Esophagus squamous epithelium (tissue), 5 donors: ENCODE results near the gene PLA1A. TPM values are rescaled to one million over a fixed set of nuclear protein-coding genes. Genes with fewer than 3 reads are reported as not detected.
"Not testable (repeated sequence)": the region's sequence is repeated elsewhere in the genome, so short reads cannot be mapped to it uniquely, and the experiment has no call there.

ENCODE experiments used
- DNase-seq: peaks from one replicate; lab custom pipeline; 2025; lab: John Stamatoyannopoulos, UW
- H3K27ac ChIP-seq, 4 donors: fragments of 200-600 bp; sonication (generic); one replicate each; pipeline ENCODE4 v1.5.1; 2016 to 2019; ENCODE audit warnings: mild to moderate bottlenecking in 1 of 4
- H3K27me3 ChIP-seq, 4 donors: fragments of 200-600 bp; sonication (generic); 1 replicate in 3 of 4; 2 replicates in 1 of 4; pipeline versions ENCODE4 v1.5.1 to v1.6.0; 2017 to 2021; ENCODE audit warnings: antibody characterized with exemption in 1 of 4
- H3K36me3 ChIP-seq, 3 donors: fragments of 200-600 bp; sonication (generic); one replicate each; pipeline ENCODE4 v1.5.1; 2016 to 2019
- H3K4me1 ChIP-seq, 3 donors: fragments of 200-600 bp; sonication (generic); one replicate each; pipeline ENCODE4 v1.5.1; 2017 to 2019
- H3K4me3 ChIP-seq, 4 donors: fragments of 200-600 bp; sonication (generic); 1 replicate in 3 of 4; 2 replicates in 1 of 4; pipeline ENCODE4 v1.5.1; 2016 to 2019; ENCODE audit warnings: mild to moderate bottlenecking in 2 of 4, moderate library complexity in 1 of 4
- H3K9me3 ChIP-seq, 3 donors: fragments of 200-600 bp; sonication (generic); one replicate each; pipeline ENCODE4 v1.5.1; 2016 to 2019
- CTCF ChIP-seq, 6 experiments: fragments of 450-650 bp in 4 of 6; fragments of 200-600 bp in 2 of 6; sonication (generic) in 2 of 6; IDR thresholded peaks; one replicate each; pipeline ENCODE4 v1.5.1; 2016 to 2019; ENCODE audit warnings: antibody characterized with exemption in 6 of 6, mild to moderate bottlenecking in 4 of 6, moderate library complexity in 4 of 6
- POLR2A ChIP-seq, 4 donors: fragments of 450-650 bp; IDR thresholded peaks; one replicate each; pipeline ENCODE4 v1.6.1; 2017; ENCODE audit warnings: antibody characterized with exemption in 4 of 4, mild to moderate bottlenecking in 4 of 4, moderate library complexity in 3 of 4
- WGBS, 2 donors: methylation state at CpG; one replicate each; pipeline ENCODE4 v1.1.5; 2018; 5-methylcytosine and 5-hydroxymethylcytosine counted together
- intact Hi-C: fragments of 100-400 bp; cut with DNase I; formaldehyde crosslinking; loops from one replicate; pipeline ENCODE4 v1.15.0; 2022
- total RNA-seq, 4 donors: library from RNA; depleted of rRNA; stranded (reverse); fragments of >200 nt; gene quantifications; one replicate each; pipeline ENCODE4 v1.1.0, GENCODE V29; 2016
- donor health status: DM: yes; HTN: yes; CAD: no.

PLA1A gene
- total RNA-seq, 4 donors from 2014 or later = 0.41 to 1.5 (median 0.79) TPM; not detected in 1

- 63 to 86% methylated on average over 9 of the region's 9 CpGs for WGBS, 2 donors
- H3K4me3 ChIP-seq = peak overlapping the region in 1 of 4 donors; percentile 37
Observed at GRCh38 chr3:119558626-119559317, 38.9 kb upstream of the PLA1A start.

DNA sequence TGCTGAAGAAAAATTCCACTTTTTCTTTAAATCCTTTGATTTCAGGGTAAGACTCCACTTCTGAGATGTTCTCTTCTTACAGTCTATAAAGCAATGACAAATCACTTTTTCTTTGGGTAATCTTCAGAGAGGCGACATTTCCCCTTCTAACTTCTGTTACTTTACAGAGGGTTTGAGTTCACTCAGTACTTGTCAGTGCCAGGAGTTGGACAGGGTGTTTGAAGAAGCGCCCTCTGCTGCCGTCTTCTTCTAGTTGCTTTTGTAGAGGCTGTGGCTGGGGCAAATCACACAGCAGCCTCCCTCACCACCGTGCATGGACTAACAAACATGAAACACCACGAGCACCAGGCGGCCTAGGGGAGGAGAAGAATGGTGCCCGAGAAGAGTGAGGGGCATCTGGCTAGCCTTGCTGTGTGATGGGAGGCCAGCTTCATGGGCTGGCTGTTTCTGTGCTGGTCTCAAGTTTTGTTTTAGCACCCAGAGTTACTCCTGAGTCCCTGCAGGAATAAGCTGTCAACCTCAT, 38.2 kb upstream of the PLA1A start, which contains the start of gene CD80:
Gene CD80 (minus strand): TSS at position 174 of the 523 bp plus-strand sequence. CDS start 1,886 bp downstream, outside the sequence.
- intact Hi-C loops = no loop called here
- Histone ChIP-seq H3K4me1 (no peaks in the 10 kb centered on the region), H3K9me3 (no peaks in the 10 kb centered on the region), H3K27me3 (no peaks in the 10 kb centered on the region), H3K4me3 (peak within 1 kb of the TSS in 1 of 4 donors; percentile 37), H3K27ac (no peak within 1 kb of the TSS), H3K36me3 (no peaks in the 10 kb centered on the region)
- peak in 4 of 6 experiments; percentile 17 to 34 (median 24) for TF ChIP-seq CTCF (IDR thresholded peaks at IDR 0.05)
- no peak for TF ChIP-seq POLR2A (IDR thresholded peaks at IDR 0.05)
- 12 to 22% methylated on average over 6 to 7 of the region's 7 CpGs for WGBS, 2 donors
- DNase-seq = peak; percentile 30

More at GRCh38 chr3:119558626-119559317, 38.9 kb upstream of the PLA1A start:
- H3K27ac ChIP-seq = no peak overlapping the region
- H3K27me3 ChIP-seq = no peaks in the 10 kb centered on the region
- TF ChIP-seq POLR2A (IDR thresholded peaks at IDR 0.05) = no peak
- TF ChIP-seq CTCF (IDR thresholded peaks at IDR 0.05) = no peak
- no peaks in the 10 kb centered on the region for H3K4me1 ChIP-seq
- no peaks in the 10 kb centered on the region for H3K9me3 ChIP-seq
- no peaks in the 10 kb centered on the region for H3K36me3 ChIP-seq
- DNase-seq = no peak
- intact Hi-C loops = no loop called here

GRCh38 chr3:119560160-119560559, 37.5 kb upstream of the PLA1A start:
- no peak for TF ChIP-seq CTCF (IDR thresholded peaks at IDR 0.05)
- no peak for TF ChIP-seq POLR2A (IDR thresholded peaks at IDR 0.05)
- 73 to 80% methylated on average over 5 of the region's 5 CpGs for WGBS, 2 donors
- no peak overlapping the region for H3K4me3 ChIP-seq

GRCh38 chr3:119562307-119562961, 35.3 kb upstream of the PLA1A start:
- DNase-seq = no peak
- Histone ChIP-seq H3K4me3 (no peak overlapping the region), H3K36me3 (no peaks in the 10 kb centered on the region), H3K9me3 (no peaks in the 10 kb centered on the region), H3K27ac (peak overlapping the region in 1 of 4 donors; percentile 10), H3K27me3 (no peaks in the 10 kb centered on the region), H3K4me1 (no peaks in the 10 kb centered on the region)
- TF ChIP-seq POLR2A (IDR thresholded peaks at IDR 0.05) = no peak
- TF ChIP-seq CTCF (IDR thresholded peaks at IDR 0.05) = no peak
- 38 to 65% methylated on average over 4 to 6 of the region's 6 CpGs for WGBS, 2 donors
- intact Hi-C loops = no loop called here

More at GRCh38 chr3:119560160-119560559, 37.5 kb upstream of the PLA1A start:
- no peaks in the 10 kb centered on the region for H3K4me1 ChIP-seq
- H3K27me3 ChIP-seq = no peaks in the 10 kb centered on the region
- no peaks in the 10 kb centered on the region for H3K9me3 ChIP-seq
- no peaks in the 10 kb centered on the region for H3K36me3 ChIP-seq
- intact Hi-C loops = no loop called here
- DNase-seq = no peak
- no peak overlapping the region for H3K27ac ChIP-seq

- H3K4me3 ChIP-seq, H3K27ac ChIP-seq, H3K36me3 ChIP-seq, H3K27me3 ChIP-seq, DNase-seq, H3K4me1 ChIP-seq, intact Hi-C loops, H3K9me3 ChIP-seq: not testable (repeated sequence)
- 79 to 87% methylated on average over 2 of the region's 2 CpGs for WGBS, 2 donors
Observed at GRCh38 chr3:119563334-119563733, 34.4 kb upstream of the PLA1A start.
